Natural killer cell (primary cell): Measurements from ENCODE around the gene CPNE9. TPM values are rescaled to one million over a fixed set of nuclear protein-coding genes. Genes with fewer than 3 reads are reported as not detected.
A peak's percentile ranks its signal among the peaks of the same experiment; 100 is the strongest.

Experiments
- ATAC-seq, 3 donors: fragments of 150-1000 bp in 2 of 3; fragments of 200-7000 bp in 1 of 3; cut with Tn5 transposase; 1 replicate in 1 of 3; 2 replicates in 2 of 3; pipeline ENCODE4 v1.10.0; 2021; ENCODE audit warnings: mild to moderate bottlenecking in 2 of 3, moderate library complexity in 2 of 3
- DNase-seq, 2 donors: peaks; one replicate each; pipeline versions ENCODE4 v3.0.0 to v3.0.0-alpha.2; 2013 to 2021; ENCODE audit warnings: mixed read lengths in 1 of 2
- H3K27ac ChIP-seq: one replicate; pipeline ENCODE4 v1.5.1; 2013; ENCODE audit warnings: mild to moderate bottlenecking, low read length
- H3K27me3 ChIP-seq: one replicate; pipeline ENCODE4 v1.6.1; 2013; ENCODE audit warnings: low read length; ENCODE audit not compliant: control insufficient read depth, insufficient read depth
- H3K36me3 ChIP-seq: one replicate; pipeline ENCODE4 v1.6.1; 2013; ENCODE audit warnings: low read length; ENCODE audit not compliant: control insufficient read depth, insufficient read depth
- H3K4me1 ChIP-seq: one replicate; pipeline ENCODE4 v1.6.1; 2013; ENCODE audit warnings: low read length; ENCODE audit not compliant: control insufficient read depth, insufficient read depth
- H3K4me3 ChIP-seq: one replicate; pipeline ENCODE4 v1.5.1; 2013; ENCODE audit warnings: low read length
- H3K9me3 ChIP-seq: one replicate; pipeline ENCODE4 v1.6.1; 2013; ENCODE audit warnings: low read length; ENCODE audit not compliant: control insufficient read depth, insufficient read depth
- H3K27ac Mint-ChIP-seq, 2 donors: one replicate each; pipeline ENCODE4 v1.8.0; 2022; ENCODE audit warnings: mild to moderate bottlenecking in 2 of 2, mixed read lengths in 2 of 2, moderate library complexity in 1 of 2
- H3K27me3 Mint-ChIP-seq, 2 donors: one replicate each; pipeline ENCODE4 v1.8.0; 2022; ENCODE audit warnings: low read depth in 2 of 2, mixed read lengths in 2 of 2
- H3K36me3 Mint-ChIP-seq: one replicate; pipeline ENCODE4 v1.8.0; 2022; ENCODE audit warnings: mixed read lengths
- H3K4me1 Mint-ChIP-seq, 2 donors: one replicate each; pipeline ENCODE4 v1.8.0; 2022; ENCODE audit warnings: mixed read lengths in 2 of 2
- H3K4me3 Mint-ChIP-seq: one replicate; pipeline ENCODE4 v1.8.0; 2022; ENCODE audit warnings: mild to moderate bottlenecking, moderate library complexity, mixed read lengths
- H3K9me3 Mint-ChIP-seq, 2 donors: one replicate each; pipeline ENCODE4 v1.8.0; 2022; ENCODE audit warnings: mixed read lengths in 2 of 2
- CTCF ChIP-seq: fragments of 200-600 bp; IDR thresholded peaks from one replicate; pipeline ENCODE4 v1.8.0; 2022; ENCODE audit warnings: antibody characterized with exemption
- WGBS: methylation state at CpG from one replicate; pipeline ENCODE4 v1.1.7; 2013; ENCODE audit warnings: missing lambda C conversion rate; ENCODE audit not compliant: insufficient coverage; 5-methylcytosine and 5-hydroxymethylcytosine counted together
- intact Hi-C: fragments of 100-400 bp; cut with micrococcal nuclease; formaldehyde crosslinking; loops from one replicate; pipeline ENCODE4 v1.14.2; 2022
- total RNA-seq, 4 donors: library from RNA; stranded (reverse); fragments of 120-200 nt in 1 of 4; gene quantifications; one replicate each; pipeline versions ENCODE4 v1.2.3 to v1.2.4, GENCODE V29; 2013 to 2022

Gene CPNE9
- total RNA-seq, 3 donors from 2014 or later (not counting 1 experiment from before 2014, with no cell fraction given), result 0.43 to 0.49 TPM; not detected in 1

DNA sequence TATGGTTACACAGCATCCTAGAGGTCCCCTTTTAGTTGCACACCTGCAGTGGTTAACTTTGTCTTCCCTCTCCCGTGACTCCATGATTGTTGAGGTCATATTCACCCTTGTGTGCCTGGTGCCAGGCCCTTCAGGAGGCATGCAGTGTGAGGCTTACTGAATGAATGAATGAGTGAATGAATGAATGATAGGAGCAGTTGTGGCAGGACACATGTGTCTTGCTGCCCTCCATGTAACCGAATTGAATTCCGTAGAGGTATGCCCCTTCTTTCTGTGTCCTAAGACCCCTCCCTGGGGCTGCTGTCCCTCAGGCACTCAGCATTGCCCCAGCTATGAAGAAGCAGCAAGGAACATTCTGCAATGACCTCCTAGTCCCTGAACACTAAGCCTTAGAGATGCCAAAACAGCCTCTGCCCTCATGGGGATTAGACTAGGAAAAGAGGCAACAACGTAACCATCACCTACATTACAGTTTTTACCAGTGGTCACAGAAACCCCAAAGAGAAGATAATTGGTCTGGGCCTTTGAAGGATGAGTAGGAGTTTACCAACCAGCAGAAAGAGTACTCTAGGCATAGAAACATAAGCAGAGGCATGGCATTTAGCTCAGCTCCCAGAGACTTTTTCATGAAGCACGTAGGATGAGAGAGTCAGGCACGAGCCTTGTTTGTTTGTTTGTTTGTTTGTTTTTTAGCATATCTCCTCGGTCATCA, 22.5 kb upstream of the CPNE9 start:
- Histone ChIP-seq H3K36me3 (peaks cover 94% of the 10 kb centered on the region), H3K27ac (no peak overlapping the region), H3K9me3 (no peaks in the 10 kb centered on the region), H3K4me3 (no peak overlapping the region), H3K4me1 (no peaks in the 10 kb centered on the region), H3K27me3 (no peaks in the 10 kb centered on the region)
- peaks cover 24% of the 10 kb centered on the region for H3K36me3 Mint-ChIP-seq
- H3K9me3 Mint-ChIP-seq, result no peaks in the 10 kb centered on the region
- no peak for TF ChIP-seq CTCF
- H3K4me1 Mint-ChIP-seq, result peaks cover 4 to 12% of the 10 kb centered on the region in 2 donors
- intact Hi-C loops, result no loop called here
- no peaks in the 10 kb centered on the region for H3K27me3 Mint-ChIP-seq
- ATAC-seq, result no peak
- H3K4me3 Mint-ChIP-seq, result no peak overlapping the region
- WGBS, result 96% methylated on average over 7 of the region's 7 CpGs
- no peak for DNase-seq
- H3K27ac Mint-ChIP-seq, result peak overlapping the region in 1 of 2 donors; percentile 73

GRCh38 chr3:9681723-9682081, 21.9 kb upstream of the CPNE9 start:
- Histone ChIP-seq H3K4me3 (no peak overlapping the region), H3K36me3 (peaks cover 94% of the 10 kb centered on the region), H3K27ac (no peak overlapping the region), H3K4me1 (no peaks in the 10 kb centered on the region), H3K9me3 (no peaks in the 10 kb centered on the region), H3K27me3 (no peaks in the 10 kb centered on the region)
- ATAC-seq (no peak), DNase-seq (no peak)
- Mint-ChIP-seq H3K9me3 (no peaks in the 10 kb centered on the region), H3K4me1 (peaks cover 4 to 12% of the 10 kb centered on the region in 2 donors), H3K4me3 (no peak overlapping the region), H3K27me3 (no peaks in the 10 kb centered on the region), H3K36me3 (peaks cover 27% of the 10 kb centered on the region), H3K27ac (no peak overlapping the region)
- TF ChIP-seq CTCF, result no peak
- intact Hi-C loops, result no loop called here
- WGBS, result 96% methylated on average over 6 of the region's 6 CpGs

GRCh38 chr3:9682096-9682495, 21.5 kb upstream of the CPNE9 start:
- WGBS, result 96% methylated on average over 6 of the region's 6 CpGs
- Mint-ChIP-seq H3K4me1 (peaks cover 4 to 12% of the 10 kb centered on the region in 2 donors), H3K9me3 (no peaks in the 10 kb centered on the region), H3K4me3 (no peak overlapping the region), H3K36me3 (peaks cover 27% of the 10 kb centered on the region), H3K27me3 (no peaks in the 10 kb centered on the region), H3K27ac (no peak overlapping the region)
- no peaks in the 10 kb centered on the region for H3K9me3 ChIP-seq
- DNase-seq (no peak), ATAC-seq (no peak)
- peaks cover 95% of the 10 kb centered on the region for H3K36me3 ChIP-seq
- H3K27me3 ChIP-seq, result no peaks in the 10 kb centered on the region
- H3K4me1 ChIP-seq, result no peaks in the 10 kb centered on the region
- H3K4me3 ChIP-seq, result no peak overlapping the region
- intact Hi-C loops, result no loop called here
- TF ChIP-seq CTCF, result no peak
- no peak overlapping the region for H3K27ac ChIP-seq

DNA sequence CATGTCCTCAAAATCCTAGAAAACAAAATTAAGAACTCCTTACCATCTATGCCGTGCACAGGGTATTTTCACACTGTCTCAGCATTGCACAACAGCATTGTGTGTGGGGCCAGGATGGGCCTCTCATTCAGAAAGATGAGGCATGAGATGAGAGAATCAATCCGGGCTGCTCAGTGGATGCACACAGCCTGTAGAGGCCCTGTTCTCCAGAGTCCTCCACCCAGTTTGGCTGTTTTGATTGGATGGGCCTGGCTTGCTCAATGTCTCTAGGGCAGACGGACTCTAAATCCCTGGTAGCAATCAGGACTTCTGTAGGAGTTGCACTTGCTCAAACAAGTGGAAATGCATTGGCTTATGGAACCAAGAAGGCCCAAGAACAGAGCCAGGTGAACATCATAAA, 20.2 kb upstream of the CPNE9 start:
- WGBS, result 98% methylated on average over 3 of the region's 3 CpGs

More for the DNA sequence above, 20.2 kb upstream of the CPNE9 start:
- no peaks in the 10 kb centered on the region for H3K9me3 Mint-ChIP-seq
- peaks cover 23% of the 10 kb centered on the region for H3K36me3 Mint-ChIP-seq
- DNase-seq (no peak), ATAC-seq (no peak)
- no peaks in the 10 kb centered on the region for H3K4me1 ChIP-seq
- H3K4me3 Mint-ChIP-seq, result no peak overlapping the region
- no peak overlapping the region for H3K27ac Mint-ChIP-seq
- H3K4me3 ChIP-seq, result no peak overlapping the region
- peaks cover 92% of the 10 kb centered on the region for H3K36me3 ChIP-seq
- peaks cover 4 to 10% of the 10 kb centered on the region in 2 donors for H3K4me1 Mint-ChIP-seq
- H3K27ac ChIP-seq, result no peak overlapping the region
- TF ChIP-seq CTCF, result no peak
- no peaks in the 10 kb centered on the region for H3K27me3 ChIP-seq
- intact Hi-C loops, result no loop called here
- H3K9me3 ChIP-seq, result no peaks in the 10 kb centered on the region
- H3K27me3 Mint-ChIP-seq, result no peaks in the 10 kb centered on the region
